Neutrophil (primary cell): ENCODE data around the gene IRAG1.
A peak's percentile ranks its signal among the peaks of the same experiment; 100 is the strongest.

ENCODE experiments used
- H3K27ac ChIP-seq: fragments of 200-600 bp; sonication (generic); 2 replicates; pipeline ENCODE4 v1.5.1; 2016; ENCODE audit warnings: mild to moderate bottlenecking, moderate library complexity
- H3K27me3 ChIP-seq: fragments of 200-600 bp; sonication (generic); 2 replicates; pipeline ENCODE4 v1.6.0; 2016; ENCODE audit warnings: mild to moderate bottlenecking
- H3K36me3 ChIP-seq: fragments of 200-600 bp; sonication (generic); 2 replicates; pipeline ENCODE4 v1.5.1; 2017
- H3K4me1 ChIP-seq, 2 experiments: fragments of 200-600 bp in 1 of 2; sonication (generic) in 1 of 2; 1 replicate in 1 of 2; 2 replicates in 1 of 2; pipeline versions ENCODE4 v1.5.1 to v1.6.1; 2013 to 2016; ENCODE audit warnings: low read depth in 1 of 2, low read length in 1 of 2, mild to moderate bottlenecking in 1 of 2, moderate library complexity in 1 of 2; ENCODE audit not compliant: control insufficient read depth in 1 of 2, insufficient read depth in 1 of 2
- H3K4me3 ChIP-seq, 2 experiments: fragments of 200-600 bp in 1 of 2; sonication (generic) in 1 of 2; 1 replicate in 1 of 2; 2 replicates in 1 of 2; pipeline ENCODE4 v1.5.1; 2013 to 2016; ENCODE audit warnings: low read depth in 1 of 2, low read length in 1 of 2, mild to moderate bottlenecking in 1 of 2, moderate library complexity in 1 of 2
- H3K9me3 ChIP-seq: fragments of 200-600 bp; sonication (generic); 2 replicates; pipeline ENCODE4 v1.5.1; 2016
- TF ChIP-seq, protein P1 (sequence below): fragments of 200-600 bp; sonication (generic); IDR thresholded peaks from 2 replicates; pipeline ENCODE4 v1.5.1; 2016; ENCODE audit warnings: antibody characterized with exemption

IRAG1 gene

DNA sequence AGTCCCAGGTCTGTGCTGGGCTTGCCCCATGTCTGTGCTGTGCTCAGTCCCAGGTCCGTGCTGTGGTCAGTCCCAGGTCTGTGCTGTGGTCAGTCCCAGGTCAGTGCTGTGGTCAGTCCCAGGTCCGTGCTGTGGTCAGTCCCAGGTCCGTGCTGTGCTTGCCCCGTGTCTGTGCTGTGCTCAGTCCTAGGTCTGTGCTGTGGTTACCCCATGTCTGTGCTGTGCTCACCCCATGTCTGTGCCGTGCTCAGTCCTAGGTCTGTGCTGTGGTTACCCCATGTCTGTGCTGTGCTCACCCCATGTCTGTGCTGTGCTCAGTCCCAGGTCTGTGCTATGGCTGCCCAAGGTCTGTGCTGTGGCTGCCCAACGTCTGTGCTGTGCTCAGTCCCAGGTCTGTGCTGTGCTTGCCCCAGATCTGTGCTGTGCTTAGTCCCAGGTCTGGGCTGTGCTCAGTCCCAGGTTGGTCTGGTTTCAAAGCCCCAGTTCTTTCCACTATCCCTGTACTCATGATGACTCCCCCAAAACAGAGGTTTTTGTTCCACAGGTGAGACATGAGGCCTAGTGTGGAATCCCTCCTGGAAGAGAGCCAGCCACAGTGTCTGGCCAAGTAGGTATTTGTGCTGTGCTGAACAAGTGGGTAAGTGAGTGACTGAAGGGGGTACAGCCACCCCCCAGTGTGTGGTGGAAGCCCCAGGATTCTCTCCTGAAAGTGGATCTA, 34.8 kb downstream of the IRAG1 start:
- TF ChIP-seq, protein P1, sequence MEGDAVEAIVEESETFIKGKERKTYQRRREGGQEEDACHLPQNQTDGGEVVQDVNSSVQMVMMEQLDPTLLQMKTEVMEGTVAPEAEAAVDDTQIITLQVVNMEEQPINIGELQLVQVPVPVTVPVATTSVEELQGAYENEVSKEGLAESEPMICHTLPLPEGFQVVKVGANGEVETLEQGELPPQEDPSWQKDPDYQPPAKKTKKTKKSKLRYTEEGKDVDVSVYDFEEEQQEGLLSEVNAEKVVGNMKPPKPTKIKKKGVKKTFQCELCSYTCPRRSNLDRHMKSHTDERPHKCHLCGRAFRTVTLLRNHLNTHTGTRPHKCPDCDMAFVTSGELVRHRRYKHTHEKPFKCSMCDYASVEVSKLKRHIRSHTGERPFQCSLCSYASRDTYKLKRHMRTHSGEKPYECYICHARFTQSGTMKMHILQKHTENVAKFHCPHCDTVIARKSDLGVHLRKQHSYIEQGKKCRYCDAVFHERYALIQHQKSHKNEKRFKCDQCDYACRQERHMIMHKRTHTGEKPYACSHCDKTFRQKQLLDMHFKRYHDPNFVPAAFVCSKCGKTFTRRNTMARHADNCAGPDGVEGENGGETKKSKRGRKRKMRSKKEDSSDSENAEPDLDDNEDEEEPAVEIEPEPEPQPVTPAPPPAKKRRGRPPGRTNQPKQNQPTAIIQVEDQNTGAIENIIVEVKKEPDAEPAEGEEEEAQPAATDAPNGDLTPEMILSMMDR: no peak
- Histone ChIP-seq H3K27me3 (no peaks in the 10 kb centered on the region), H3K4me1 (peaks cover 32 to 36% of the 10 kb centered on the region in 2 experiments), H3K9me3 (no peaks in the 10 kb centered on the region), H3K4me3 (no peak overlapping the region), H3K27ac (peak overlapping the region; percentile 1), H3K36me3 (no peaks in the 10 kb centered on the region)

DNA sequence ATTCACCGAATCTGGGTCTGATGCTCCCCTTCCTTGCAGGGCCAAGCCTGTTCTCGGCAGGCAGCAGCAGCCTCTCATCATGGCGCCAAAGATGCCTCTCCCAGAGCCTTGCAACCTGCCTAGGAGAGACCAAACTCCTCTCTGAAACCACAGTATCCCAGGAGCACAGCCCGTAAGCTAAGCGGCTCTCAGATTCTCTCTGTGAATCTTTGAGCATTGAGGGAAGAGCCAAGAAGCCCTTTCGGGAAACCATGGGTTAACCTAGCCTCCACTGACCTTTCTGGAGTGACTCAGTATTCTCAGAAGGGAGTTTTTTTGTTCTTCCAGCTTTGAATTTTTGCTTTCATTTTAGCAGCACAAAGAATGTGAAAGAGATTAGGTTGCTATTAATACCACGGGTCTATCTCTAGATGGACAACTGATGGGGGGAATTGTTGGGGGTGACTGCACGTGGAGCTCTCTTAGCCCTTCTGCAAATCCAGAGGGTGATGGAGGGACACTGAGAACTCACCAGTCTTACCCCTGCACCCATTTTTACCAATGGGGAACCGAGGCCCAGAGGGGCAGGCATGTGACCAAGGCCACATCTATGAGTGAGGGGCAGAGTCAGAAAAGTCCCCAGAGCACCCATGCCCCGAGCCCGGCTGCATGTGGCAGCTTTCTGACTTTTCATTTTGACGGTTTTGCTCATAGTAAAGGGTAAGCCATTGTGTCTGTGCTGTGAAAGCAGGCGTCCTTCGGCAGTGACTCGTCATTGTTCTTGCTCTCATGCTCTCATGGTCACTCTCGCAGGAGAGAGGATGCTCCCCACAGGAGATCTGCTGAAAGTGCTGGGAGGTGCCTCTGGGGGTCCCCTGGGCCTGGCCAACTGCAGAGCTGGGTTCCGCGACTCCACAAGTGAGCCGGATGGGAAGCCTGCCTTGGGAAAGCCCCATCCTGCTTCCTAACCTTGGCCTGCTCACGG, 36.0 kb downstream of the IRAG1 start:
- no peaks in the 10 kb centered on the region for H3K36me3 ChIP-seq
- no peak overlapping the region for H3K27ac ChIP-seq
- TF ChIP-seq, protein P1: no peak
- H3K4me1 ChIP-seq: peaks cover 44 to 48% of the 10 kb centered on the region in 2 experiments
- no peaks in the 10 kb centered on the region for H3K9me3 ChIP-seq
- H3K4me3 ChIP-seq: no peak overlapping the region
- H3K27me3 ChIP-seq: no peaks in the 10 kb centered on the region

DNA sequence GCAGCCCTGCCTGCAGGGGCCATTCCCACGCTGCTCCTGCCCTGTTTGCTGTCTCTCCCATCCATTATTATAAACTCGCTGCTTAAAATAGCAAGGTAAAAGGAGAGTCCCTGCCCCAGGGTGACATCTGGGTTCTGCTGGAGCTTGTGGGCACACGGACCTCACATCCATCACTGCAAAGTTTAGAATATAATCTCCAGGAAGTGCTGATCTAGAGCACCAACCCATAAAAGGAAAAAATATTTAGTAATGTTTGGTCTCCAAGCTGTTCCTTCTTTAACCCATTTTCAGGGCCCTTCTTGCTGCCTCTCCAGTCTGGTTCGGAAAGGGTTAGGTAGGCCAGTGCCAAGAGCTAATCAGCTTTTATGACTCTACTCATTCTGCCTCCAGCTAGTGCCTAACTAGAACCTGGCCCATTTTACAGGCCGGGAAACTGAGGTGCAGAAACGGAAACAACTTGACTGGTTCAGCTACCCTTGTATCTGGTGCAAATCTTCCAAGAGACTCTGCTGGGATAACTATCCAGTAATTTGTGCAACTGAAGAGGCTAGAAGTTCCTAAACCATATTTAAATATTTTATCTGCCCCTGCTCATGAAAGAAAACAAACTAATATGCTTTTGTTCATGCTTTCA, 37.5 kb downstream of the IRAG1 start:
- no peaks in the 10 kb centered on the region for H3K36me3 ChIP-seq
- H3K9me3 ChIP-seq: no peaks in the 10 kb centered on the region
- H3K27me3 ChIP-seq: no peaks in the 10 kb centered on the region
- TF ChIP-seq, protein P1: no peak
- no peak overlapping the region for H3K4me3 ChIP-seq
- H3K4me1 ChIP-seq: peaks cover 44 to 52% of the 10 kb centered on the region in 2 experiments
- peak overlapping the region; percentile 80 for H3K27ac ChIP-seq

DNA sequence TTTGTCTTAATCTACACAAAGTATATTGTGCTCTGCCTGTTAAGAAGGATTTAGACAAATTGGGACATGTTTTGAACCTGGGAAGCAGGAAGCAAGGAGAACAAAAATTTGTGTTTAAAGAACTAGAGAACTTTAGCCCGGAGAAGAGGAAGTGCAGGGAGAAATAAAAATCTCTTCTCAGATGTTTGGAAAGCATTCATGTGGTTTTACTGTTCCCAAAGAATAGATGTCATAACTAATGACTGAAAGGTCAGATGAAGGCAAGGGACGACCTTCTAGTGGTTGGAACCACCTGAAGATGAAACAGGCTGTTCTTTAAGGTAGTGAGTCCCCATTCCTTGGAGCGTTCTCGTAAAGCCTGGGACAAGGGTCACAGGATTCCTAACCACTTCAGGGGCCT, 38.3 kb downstream of the IRAG1 start:
- no peaks in the 10 kb centered on the region for H3K9me3 ChIP-seq
- no peak overlapping the region for H3K4me3 ChIP-seq
- peaks cover 44 to 52% of the 10 kb centered on the region in 2 experiments for H3K4me1 ChIP-seq
- H3K27ac ChIP-seq: peak overlapping the region; percentile 80
- TF ChIP-seq, protein P1: no peak
- no peaks in the 10 kb centered on the region for H3K27me3 ChIP-seq
- no peaks in the 10 kb centered on the region for H3K36me3 ChIP-seq

DNA sequence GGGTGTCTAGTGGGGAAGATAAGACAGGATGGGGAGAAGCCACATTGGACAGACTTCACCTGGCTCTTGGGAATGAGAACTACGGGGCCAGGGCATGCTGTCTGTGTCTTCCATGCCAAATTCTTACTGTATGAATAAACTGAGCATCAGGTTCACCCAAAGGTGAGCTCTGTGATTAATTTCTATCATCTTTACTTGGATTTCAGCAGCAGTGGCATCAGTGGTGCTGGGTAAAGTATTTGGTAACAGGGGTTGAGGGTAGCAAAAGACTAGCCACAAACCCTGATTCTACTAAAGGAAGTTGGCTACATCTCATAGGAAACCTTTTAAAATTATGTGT, 38.8 kb downstream of the IRAG1 start:
- H3K9me3 ChIP-seq: no peaks in the 10 kb centered on the region
- H3K36me3 ChIP-seq: no peaks in the 10 kb centered on the region
- H3K4me1 ChIP-seq: peaks cover 44 to 52% of the 10 kb centered on the region in 2 experiments
- H3K4me3 ChIP-seq: no peak overlapping the region
- peak overlapping the region; percentile 80 for H3K27ac ChIP-seq
- no peaks in the 10 kb centered on the region for H3K27me3 ChIP-seq
- TF ChIP-seq, protein P1: no peak
